Measurements from ENCODE around the gene RNF31. TPM values are rescaled to one million over a fixed set of nuclear protein-coding genes. Genes with fewer than 3 reads are reported as not detected.

The RNF31 gene
- total and polyA plus RNA-seq, 2 of the 13 experiments (the other 11 are each of a cell fraction or from before 2014, with no cell fraction given) = 48.2 to 86.8 TPM

DNA sequence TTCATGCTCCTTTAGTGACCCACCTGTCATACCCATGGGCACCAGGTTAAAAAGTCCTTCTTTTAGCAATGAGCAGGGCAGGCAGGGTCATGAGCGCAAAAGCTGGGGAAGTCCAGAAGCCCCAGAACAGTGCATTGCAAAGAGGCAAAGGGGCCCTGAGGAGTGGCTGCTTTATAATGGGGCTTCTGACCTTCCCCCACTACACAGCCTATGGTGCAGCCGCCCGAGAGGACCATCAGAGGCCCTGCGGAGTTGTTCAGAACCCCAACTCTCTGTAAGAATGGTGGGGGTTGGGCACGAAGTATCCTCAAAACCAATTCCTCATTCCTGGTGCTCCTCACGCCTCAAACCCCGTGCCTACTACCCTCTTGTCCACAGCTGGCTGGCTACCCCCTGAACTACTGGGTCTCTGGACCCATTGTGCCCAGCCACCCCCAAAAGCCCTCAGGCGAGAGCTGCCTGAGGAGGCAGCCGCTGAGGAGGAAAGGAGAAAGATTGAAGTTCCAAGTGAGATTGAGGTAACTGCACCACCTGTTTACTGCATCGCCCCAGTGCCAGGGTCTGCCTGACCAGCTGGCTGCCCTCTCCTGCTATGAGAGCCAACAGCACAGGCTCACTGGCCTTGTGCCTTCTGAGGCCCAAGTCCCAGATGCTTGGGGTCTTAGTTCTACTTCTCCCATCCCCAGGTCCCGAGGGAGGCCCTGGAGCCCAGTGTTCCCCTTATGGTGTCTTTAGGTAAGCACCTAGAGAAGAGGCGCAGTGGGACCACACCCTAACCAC is 31.3 kb downstream of the RNF31 start:
- POLR2A ChIA-PET = interaction anchor here (0.6 to 8.1 kb wide), 12 partner anchors 8 to 66 kb away, joined by 3 to 65 read pairs (median 5); partner anchors contain the start of genes CHMP4A, DCAF11, EMC9 and IPO4
- no peak overlapping the region for H3K9ac ChIP-seq (ENCODE audit: insufficient read depth, low read depth, low read length)
- no peak overlapping the region for H2AFZ ChIP-seq (ENCODE audit: low read length)
- no peaks in the 10 kb centered on the region for H3K9me3 ChIP-seq (ENCODE audit: low read length)
- no peaks in the 10 kb centered on the region for H3K79me2 ChIP-seq (ENCODE audit: insufficient read depth, low read length)
- 86% methylated on average over 12 of the region's 12 CpGs for WGBS (ENCODE audit: low lambda C conversion rate)
- no TSS peak for BruUV-seq (replicated peaks)
- no peak overlapping the region for H3K4me2 ChIP-seq (ENCODE audit: low read depth, low read length)
- H4K20me1 ChIP-seq (ENCODE audit: insufficient read depth, low read length) = no peaks in the 10 kb centered on the region
- H3K27ac ChIP-seq (ENCODE audit: extremely low read length, insufficient read depth, low read length) = no peak overlapping the region
- CTCF ChIA-PET (ENCODE audit: low intra/inter-chr PET ratio, low total read pairs) = no interaction called here
- intact Hi-C loops (cut with micrococcal nuclease; ENCODE audit: unreplicated experiment) = no loop called here
- in situ Hi-C loops (cut with HindIII; ENCODE audit: extremely low pct_ligation_motif_present, low pct_unique_long_range_greater_than_20kb) = no loop called here
- peaks cover 54 to 59% of the 10 kb centered on the region in 2 experiments for H3K36me3 ChIP-seq (replicated peaks in 1 of 2; ENCODE audit: control insufficient read depth in 1 of 2, insufficient read depth in 2 of 2, low read length in 2 of 2)
- no peak overlapping the region for H3K4me3 ChIP-seq (replicated peaks in 1 of 3; ENCODE audit: insufficient read depth in 1 of 3, low read depth in 2 of 3, low read length in 3 of 3)
- FAIRE-seq (no peak), DNase-seq (ENCODE audit: low spot score) (no peak), ATAC-seq (no peak)
- no peaks in the 10 kb centered on the region for H3K4me1 ChIP-seq (ENCODE audit: insufficient read depth, low read length)
- H3K27me3 ChIP-seq (ENCODE audit: control insufficient read depth in 1 of 2, insufficient read depth in 2 of 2, low read length in 2 of 2) = no peaks in the 10 kb centered on the region
- peak; percentile 26; the same call in 1 of the 2 replicates for TF ChIP-seq POLR2G (IDR thresholded peaks at IDR 0.05; ENCODE audit: low read depth, low read length)
- TF ChIP-seq KDM5A (IDR thresholded peaks at IDR 0.05; ENCODE audit: borderline replicate concordance, low read length) = no peak
- TF ChIP-seq NR1H2 (CRISPR knock-in tag; IDR thresholded peaks at IDR 0.05; ENCODE audit: borderline replicate concordance, low read depth) = 0 out of 2 replicates have a peak, but pooled peaks have one; percentile 23
- no peak for TF ChIP-seq SIN3A (IDR thresholded peaks at IDR 0.05; ENCODE audit: borderline replicate concordance, low read depth, low read length)
- TF ChIP-seq CCDC6 (CRISPR knock-in tag; IDR thresholded peaks at IDR 0.05) = 0 out of 2 replicates have a peak, but pooled peaks have one; percentile 20
- no peak for TF ChIP-seq HOXA9 (CRISPR knock-in tag; IDR thresholded peaks at IDR 0.05; ENCODE audit: borderline replicate concordance)
- TF ChIP-seq HOXA3 (CRISPR knock-in tag; IDR thresholded peaks at IDR 0.05) = no peak
- no peak for TF ChIP-seq ZNF660 (CRISPR knock-in tag; IDR thresholded peaks at IDR 0.05; ENCODE audit: borderline replicate concordance, low read depth)
- no peak for TF ChIP-seq RAD51 (IDR thresholded peaks at IDR 0.05; ENCODE audit: borderline replicate concordance)
- TF ChIP-seq, protein P1, sequence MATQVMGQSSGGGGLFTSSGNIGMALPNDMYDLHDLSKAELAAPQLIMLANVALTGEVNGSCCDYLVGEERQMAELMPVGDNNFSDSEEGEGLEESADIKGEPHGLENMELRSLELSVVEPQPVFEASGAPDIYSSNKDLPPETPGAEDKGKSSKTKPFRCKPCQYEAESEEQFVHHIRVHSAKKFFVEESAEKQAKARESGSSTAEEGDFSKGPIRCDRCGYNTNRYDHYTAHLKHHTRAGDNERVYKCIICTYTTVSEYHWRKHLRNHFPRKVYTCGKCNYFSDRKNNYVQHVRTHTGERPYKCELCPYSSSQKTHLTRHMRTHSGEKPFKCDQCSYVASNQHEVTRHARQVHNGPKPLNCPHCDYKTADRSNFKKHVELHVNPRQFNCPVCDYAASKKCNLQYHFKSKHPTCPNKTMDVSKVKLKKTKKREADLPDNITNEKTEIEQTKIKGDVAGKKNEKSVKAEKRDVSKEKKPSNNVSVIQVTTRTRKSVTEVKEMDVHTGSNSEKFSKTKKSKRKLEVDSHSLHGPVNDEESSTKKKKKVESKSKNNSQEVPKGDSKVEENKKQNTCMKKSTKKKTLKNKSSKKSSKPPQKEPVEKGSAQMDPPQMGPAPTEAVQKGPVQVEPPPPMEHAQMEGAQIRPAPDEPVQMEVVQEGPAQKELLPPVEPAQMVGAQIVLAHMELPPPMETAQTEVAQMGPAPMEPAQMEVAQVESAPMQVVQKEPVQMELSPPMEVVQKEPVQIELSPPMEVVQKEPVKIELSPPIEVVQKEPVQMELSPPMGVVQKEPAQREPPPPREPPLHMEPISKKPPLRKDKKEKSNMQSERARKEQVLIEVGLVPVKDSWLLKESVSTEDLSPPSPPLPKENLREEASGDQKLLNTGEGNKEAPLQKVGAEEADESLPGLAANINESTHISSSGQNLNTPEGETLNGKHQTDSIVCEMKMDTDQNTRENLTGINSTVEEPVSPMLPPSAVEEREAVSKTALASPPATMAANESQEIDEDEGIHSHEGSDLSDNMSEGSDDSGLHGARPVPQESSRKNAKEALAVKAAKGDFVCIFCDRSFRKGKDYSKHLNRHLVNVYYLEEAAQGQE (IDR thresholded peaks at IDR 0.05; ENCODE audit: borderline replicate concordance in 1 of 2, low read depth in 1 of 2, low read length in 2 of 2) = no peak
- no peak for TF ChIP-seq ZNF546 (CRISPR knock-in tag; conservative IDR thresholded peaks at IDR 0.05)
- TF ChIP-seq ZFAT (CRISPR knock-in tag; conservative IDR thresholded peaks at IDR 0.05) = no peak; the same call in 1 of the 2 replicates
- TF ChIP-seq, protein P2, sequence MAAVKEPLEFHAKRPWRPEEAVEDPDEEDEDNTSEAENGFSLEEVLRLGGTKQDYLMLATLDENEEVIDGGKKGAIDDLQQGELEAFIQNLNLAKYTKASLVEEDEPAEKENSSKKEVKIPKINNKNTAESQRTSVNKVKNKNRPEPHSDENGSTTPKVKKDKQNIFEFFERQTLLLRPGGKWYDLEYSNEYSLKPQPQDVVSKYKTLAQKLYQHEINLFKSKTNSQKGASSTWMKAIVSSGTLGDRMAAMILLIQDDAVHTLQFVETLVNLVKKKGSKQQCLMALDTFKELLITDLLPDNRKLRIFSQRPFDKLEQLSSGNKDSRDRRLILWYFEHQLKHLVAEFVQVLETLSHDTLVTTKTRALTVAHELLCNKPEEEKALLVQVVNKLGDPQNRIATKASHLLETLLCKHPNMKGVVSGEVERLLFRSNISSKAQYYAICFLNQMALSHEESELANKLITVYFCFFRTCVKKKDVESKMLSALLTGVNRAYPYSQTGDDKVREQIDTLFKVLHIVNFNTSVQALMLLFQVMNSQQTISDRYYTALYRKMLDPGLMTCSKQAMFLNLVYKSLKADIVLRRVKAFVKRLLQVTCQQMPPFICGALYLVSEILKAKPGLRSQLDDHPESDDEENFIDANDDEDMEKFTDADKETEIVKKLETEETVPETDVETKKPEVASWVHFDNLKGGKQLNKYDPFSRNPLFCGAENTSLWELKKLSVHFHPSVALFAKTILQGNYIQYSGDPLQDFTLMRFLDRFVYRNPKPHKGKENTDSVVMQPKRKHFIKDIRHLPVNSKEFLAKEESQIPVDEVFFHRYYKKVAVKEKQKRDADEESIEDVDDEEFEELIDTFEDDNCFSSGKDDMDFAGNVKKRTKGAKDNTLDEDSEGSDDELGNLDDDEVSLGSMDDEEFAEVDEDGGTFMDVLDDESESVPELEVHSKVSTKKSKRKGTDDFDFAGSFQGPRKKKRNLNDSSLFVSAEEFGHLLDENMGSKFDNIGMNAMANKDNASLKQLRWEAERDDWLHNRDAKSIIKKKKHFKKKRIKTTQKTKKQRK (IDR thresholded peaks at IDR 0.05; ENCODE audit: low read length) = no peak
- TF ChIP-seq HCFC1 (IDR thresholded peaks at IDR 0.05; ENCODE audit: low read depth, low read length) = no peak

All from HepG2 (cell line).